ENCODE data around the gene MAGI2.
"Not testable (repeated sequence)": the region's sequence is repeated elsewhere in the genome, so short reads cannot be mapped to it uniquely, and the experiment has no call there.

The MAGI2 gene

GRCh38 chr7:78587443-78588044 is 865.9 kb downstream of the MAGI2 start:
- no peak overlapping the region for H3K4me2 ChIP-seq (ENCODE audit: low read length)
- TF ChIP-seq EZH2phosphoT487 (IDR thresholded peaks at IDR 0.05; ENCODE audit: borderline replicate concordance, low read length), result no peak
- no peaks in the 10 kb centered on the region for H3K9me3 ChIP-seq (ENCODE audit: control insufficient read depth, insufficient read depth, low read length)
- H3K4me3 ChIP-seq (ENCODE audit: low read length), result no peak overlapping the region
- H3K79me2 ChIP-seq (ENCODE audit: control insufficient read depth, low read length), result no peaks in the 10 kb centered on the region
- no peaks in the 10 kb centered on the region for H3K36me3 ChIP-seq (ENCODE audit: control insufficient read depth, low read length)
- no peaks in the 10 kb centered on the region for H3K9me2 ChIP-seq (replicated peaks; ENCODE audit: control insufficient read depth, low read length)
- H3K4me1 ChIP-seq (ENCODE audit: control insufficient read depth, low read length), result no peaks in the 10 kb centered on the region
- no peaks in the 10 kb centered on the region for H4K20me1 ChIP-seq (ENCODE audit: control insufficient read depth, insufficient read depth, low read depth, low read length)
- no peak overlapping the region for H3K27ac ChIP-seq (ENCODE audit: low read depth, low read length)
- H3K27me3 ChIP-seq (ENCODE audit: control insufficient read depth, low read length), result no peaks in the 10 kb centered on the region
- H3F3A ChIP-seq (ENCODE audit: control insufficient read depth, insufficient read depth), result no peaks in the 10 kb centered on the region

- Histone ChIP-seq H4K20me1 (ENCODE audit: control insufficient read depth, insufficient read depth, low read depth, low read length) (no peaks in the 10 kb centered on the region), H3K4me1 (ENCODE audit: control insufficient read depth, low read length) (no peaks in the 10 kb centered on the region), H3K9me3 (ENCODE audit: control insufficient read depth, insufficient read depth, low read length) (no peaks in the 10 kb centered on the region), H3K79me2 (ENCODE audit: control insufficient read depth, low read length) (no peaks in the 10 kb centered on the region), H3F3A (ENCODE audit: control insufficient read depth, insufficient read depth) (no peaks in the 10 kb centered on the region), H3K27ac (ENCODE audit: low read depth, low read length) (no peak overlapping the region), H3K4me3 (ENCODE audit: low read length) (no peak overlapping the region), H3K9me2 (replicated peaks; ENCODE audit: control insufficient read depth, low read length) (no peaks in the 10 kb centered on the region), H3K27me3 (ENCODE audit: control insufficient read depth, low read length) (no peaks in the 10 kb centered on the region), H3K4me2 (ENCODE audit: low read length) (no peak overlapping the region), H3K36me3 (ENCODE audit: control insufficient read depth, low read length) (no peaks in the 10 kb centered on the region)
- TF ChIP-seq EZH2phosphoT487 (IDR thresholded peaks at IDR 0.05; ENCODE audit: borderline replicate concordance, low read length) (no peak), CTCF (IDR thresholded peaks at IDR 0.05; ENCODE audit: low read depth, low read length, poor library complexity, severe bottlenecking) (no peak)
Observed at GRCh38 chr7:78585980-78586379, 867.5 kb downstream of the MAGI2 start.

GRCh38 chr7:78578686-78579085 is 874.8 kb downstream of the MAGI2 start:
- Histone ChIP-seq H3K4me3 (ENCODE audit: low read length) (no peak overlapping the region), H3K4me1 (ENCODE audit: control insufficient read depth, low read length) (no peaks in the 10 kb centered on the region), H3K27ac (ENCODE audit: low read depth, low read length) (no peak overlapping the region), H3K4me2 (ENCODE audit: low read length) (no peak overlapping the region), H3F3A (ENCODE audit: control insufficient read depth, insufficient read depth) (no peaks in the 10 kb centered on the region), H3K9me2 (replicated peaks; ENCODE audit: control insufficient read depth, low read length) (no peaks in the 10 kb centered on the region), H4K20me1 (ENCODE audit: control insufficient read depth, insufficient read depth, low read depth, low read length) (no peaks in the 10 kb centered on the region), H3K27me3 (ENCODE audit: control insufficient read depth, low read length) (no peaks in the 10 kb centered on the region), H3K9me3 (ENCODE audit: control insufficient read depth, insufficient read depth, low read length) (no peaks in the 10 kb centered on the region), H3K36me3 (ENCODE audit: control insufficient read depth, low read length) (no peaks in the 10 kb centered on the region), H3K79me2 (ENCODE audit: control insufficient read depth, low read length) (no peaks in the 10 kb centered on the region)
- TF ChIP-seq EZH2phosphoT487 (IDR thresholded peaks at IDR 0.05; ENCODE audit: borderline replicate concordance, low read length) (no peak), CTCF (IDR thresholded peaks at IDR 0.05; ENCODE audit: low read depth, low read length, poor library complexity, severe bottlenecking) (no peak)

- not testable (repeated sequence) for H3K27me3 ChIP-seq (ENCODE audit: control insufficient read depth, low read length); H3K4me3 ChIP-seq (ENCODE audit: low read length); H3K4me2 ChIP-seq (ENCODE audit: low read length)
Observed at GRCh38 chr7:78577174-78577952, 876.1 kb downstream of the MAGI2 start.

More at GRCh38 chr7:78577174-78577952, 876.1 kb downstream of the MAGI2 start:
- not testable (repeated sequence) for H4K20me1 ChIP-seq (ENCODE audit: control insufficient read depth, insufficient read depth, low read depth, low read length); H3F3A ChIP-seq (ENCODE audit: control insufficient read depth, insufficient read depth); H3K36me3 ChIP-seq (ENCODE audit: control insufficient read depth, low read length); H3K9me3 ChIP-seq (ENCODE audit: control insufficient read depth, insufficient read depth, low read length); H3K9me2 ChIP-seq (replicated peaks; ENCODE audit: control insufficient read depth, low read length); H3K79me2 ChIP-seq (ENCODE audit: control insufficient read depth, low read length); H3K4me1 ChIP-seq (ENCODE audit: control insufficient read depth, low read length); H3K27ac ChIP-seq (ENCODE audit: low read depth, low read length)
